ENCODE results near the gene SC5D. TPM values are rescaled to one million over a fixed set of nuclear protein-coding genes. Genes with fewer than 3 reads are reported as not detected.

Gene SC5D, protein sequence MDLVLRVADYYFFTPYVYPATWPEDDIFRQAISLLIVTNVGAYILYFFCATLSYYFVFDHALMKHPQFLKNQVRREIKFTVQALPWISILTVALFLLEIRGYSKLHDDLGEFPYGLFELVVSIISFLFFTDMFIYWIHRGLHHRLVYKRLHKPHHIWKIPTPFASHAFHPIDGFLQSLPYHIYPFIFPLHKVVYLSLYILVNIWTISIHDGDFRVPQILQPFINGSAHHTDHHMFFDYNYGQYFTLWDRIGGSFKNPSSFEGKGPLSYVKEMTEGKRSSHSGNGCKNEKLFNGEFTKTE
- polyA plus RNA-seq (ENCODE audit: insufficient read depth in 1 of 5, insufficient read length in 5 of 5, low replicate concordance in 1 of 5) = 10 to 100 TPM; 42.3 to 58.3 (median 47.4) TPM
- long read RNA-seq, donor 1, transcript SC5D-201 (5 exons, 2,456 nt) = major isoform, 16 of 34 reads
- long read RNA-seq, donor 1, partial matches to known transcripts = 14 of 34 reads
- long read RNA-seq, donor 1, other reads (novel, unspliced or antisense) = 0 of 34 reads
- long read RNA-seq, donor 2, transcript SC5D-201 (5 exons, 2,456 nt) = major isoform, 13 of 23 reads
- long read RNA-seq, donor 2, partial matches to known transcripts = 8 of 23 reads
- long read RNA-seq, donor 2, other reads (novel, unspliced or antisense) = 0 of 23 reads
- long read RNA-seq, donor 3, transcript SC5D-201 (5 exons, 2,456 nt) = major isoform, 8 of 10 reads
- long read RNA-seq, donor 3, partial matches to known transcripts = 0 of 10 reads
- long read RNA-seq, donor 3, other reads (novel, unspliced or antisense) = 0 of 10 reads
- long read RNA-seq, donor 4, transcript SC5D-201 (5 exons, 2,456 nt) = major isoform, 5 of 5 reads
- long read RNA-seq, donor 4, partial matches to known transcripts = 0 of 5 reads
- long read RNA-seq, donor 4, other reads (novel, unspliced or antisense) = 0 of 5 reads
- long read RNA-seq, donor 5, transcript SC5D-201 (5 exons, 2,456 nt) = major isoform, 20 of 41 reads
- long read RNA-seq, donor 5, partial matches to known transcripts = 17 of 41 reads
- long read RNA-seq, donor 5, other reads (novel, unspliced or antisense) = 0 of 41 reads
- long read RNA-seq, donor 6, transcript SC5D-201 (5 exons, 2,456 nt) = major isoform, 11 of 33 reads
- long read RNA-seq, donor 6, partial matches to known transcripts = 16 of 33 reads
- long read RNA-seq, donor 6, other reads (novel, unspliced or antisense) = 0 of 33 reads
- long read RNA-seq, donor 7, transcript SC5D-201 (5 exons, 2,456 nt) = major isoform, 8 of 37 reads
- long read RNA-seq, donor 7, partial matches to known transcripts = 28 of 37 reads
- long read RNA-seq, donor 7, other reads (novel, unspliced or antisense) = 0 of 37 reads
- long read RNA-seq, donor 8, transcript SC5D-201 (5 exons, 2,456 nt) = major isoform, 5 of 6 reads
- long read RNA-seq, donor 8, partial matches to known transcripts = 0 of 6 reads
- long read RNA-seq, donor 8, other reads (novel, unspliced or antisense) = 0 of 6 reads

DNA sequence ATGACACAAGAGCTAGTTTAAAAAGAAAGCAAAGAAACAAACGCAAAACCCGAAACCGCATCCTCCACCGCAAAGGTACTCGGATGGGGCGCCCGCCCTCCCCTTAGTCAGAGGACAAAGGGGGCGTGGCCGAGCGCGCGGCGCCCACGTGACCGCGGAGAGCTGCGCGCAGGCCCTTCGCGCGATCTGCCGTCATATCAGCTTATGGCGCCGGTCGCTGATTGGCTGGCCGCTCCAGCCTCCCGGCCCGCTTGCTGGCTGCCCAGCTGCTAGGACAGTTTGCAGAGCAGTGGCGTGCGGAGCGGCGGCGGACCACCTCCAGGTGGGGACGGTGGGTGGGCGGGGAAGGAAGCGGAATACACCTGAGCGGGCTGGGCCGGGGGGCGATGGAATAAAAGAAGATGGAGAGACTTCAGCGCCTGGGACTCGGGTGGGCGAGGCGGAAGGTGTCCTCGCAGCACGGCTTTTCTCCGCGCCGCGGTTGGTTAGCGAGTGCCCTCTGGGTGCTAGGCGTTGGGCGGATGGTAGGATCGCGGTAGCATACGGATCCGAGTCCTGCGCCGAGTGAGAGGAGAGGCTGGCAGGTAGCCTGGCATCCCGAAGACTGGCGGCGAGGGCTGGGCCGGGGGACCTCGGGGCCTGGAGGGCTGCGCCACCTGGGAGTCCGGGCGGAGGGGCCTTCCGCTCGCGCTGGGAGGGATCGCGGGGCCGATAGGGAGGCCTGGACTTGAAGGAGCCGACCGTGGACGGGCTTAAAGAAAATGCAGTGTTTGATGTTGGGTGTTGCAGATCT is at the start of gene SC5D:
SC5D (plus strand) TSS at position 277 of the 793 bp plus-strand sequence. CDS start 10,605 bp downstream, outside the sequence.
- DNase-seq = peak; percentile 93 to 94

DNA sequence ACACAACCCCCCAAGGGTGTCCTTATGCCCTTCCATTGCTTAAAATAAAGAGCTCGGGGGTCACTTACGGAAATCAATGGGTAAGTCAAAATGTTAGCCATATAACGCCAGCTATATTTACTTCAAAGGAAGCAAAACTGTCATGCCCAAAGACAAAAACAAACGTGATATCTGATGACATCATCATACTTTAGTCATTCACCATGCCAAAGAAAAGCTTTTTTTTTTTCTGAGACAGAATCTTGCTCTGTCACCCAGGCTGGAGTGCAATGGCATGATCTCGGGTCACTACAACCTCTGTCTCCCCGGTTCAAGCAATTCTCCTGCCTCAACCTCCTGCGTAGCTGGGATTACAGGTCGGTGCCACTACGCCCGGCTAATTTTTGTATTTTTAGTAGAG is 47.7 kb upstream of the SC5D start:
- no peak for DNase-seq

DNA sequence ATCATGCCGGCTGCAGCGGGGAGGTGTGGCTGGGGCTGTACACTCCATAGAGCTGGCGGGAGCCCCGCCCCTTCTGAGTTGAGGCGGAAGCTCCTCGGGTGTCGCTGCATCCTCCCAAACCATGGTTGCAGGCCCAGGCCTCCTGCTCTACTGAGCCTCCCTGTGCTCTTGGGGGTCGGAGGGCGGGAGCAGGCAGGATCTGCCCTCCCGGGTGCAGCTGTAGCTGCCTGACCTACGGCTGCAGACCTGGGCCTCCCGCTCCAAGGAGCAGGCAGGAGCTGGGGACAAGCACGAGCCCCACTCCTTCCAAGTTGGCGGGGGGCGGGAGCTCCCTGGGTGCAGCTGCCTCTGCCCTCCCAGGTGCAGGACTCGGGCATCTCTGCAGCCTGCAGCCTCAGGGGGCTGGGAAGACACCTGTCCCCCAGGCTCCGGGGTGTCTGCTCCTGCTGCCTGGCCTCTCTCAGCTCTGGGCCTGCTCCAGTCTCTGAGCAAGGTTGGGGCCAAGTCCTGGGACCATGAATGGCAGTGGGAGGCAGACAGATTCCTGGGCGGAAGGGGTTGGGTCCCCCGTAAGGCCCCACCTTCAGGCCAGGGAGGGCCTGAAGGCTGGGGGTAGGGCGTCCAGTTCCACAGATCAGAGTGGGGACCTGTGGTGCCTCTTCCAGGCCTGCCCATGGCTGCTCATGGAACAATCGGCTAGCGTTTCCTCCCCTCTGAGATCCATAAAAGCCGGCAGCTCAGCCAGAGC is 46.4 kb upstream of the SC5D start:
- DNase-seq = no peak

DNA sequence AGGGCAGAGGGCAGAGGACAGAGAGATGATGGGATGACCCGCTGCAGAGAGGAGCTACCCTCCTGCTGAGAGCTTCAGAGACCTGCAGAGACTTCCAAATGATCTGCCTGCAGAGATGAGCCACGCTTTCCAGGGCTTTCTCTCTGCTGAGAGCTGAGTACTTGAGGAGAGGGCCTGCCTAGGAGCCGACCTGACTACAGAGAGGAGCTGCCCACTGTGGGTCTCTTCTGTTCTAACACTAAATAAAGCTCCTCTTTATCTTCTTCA is 45.9 kb upstream of the SC5D start:
- no peak for DNase-seq

DNA sequence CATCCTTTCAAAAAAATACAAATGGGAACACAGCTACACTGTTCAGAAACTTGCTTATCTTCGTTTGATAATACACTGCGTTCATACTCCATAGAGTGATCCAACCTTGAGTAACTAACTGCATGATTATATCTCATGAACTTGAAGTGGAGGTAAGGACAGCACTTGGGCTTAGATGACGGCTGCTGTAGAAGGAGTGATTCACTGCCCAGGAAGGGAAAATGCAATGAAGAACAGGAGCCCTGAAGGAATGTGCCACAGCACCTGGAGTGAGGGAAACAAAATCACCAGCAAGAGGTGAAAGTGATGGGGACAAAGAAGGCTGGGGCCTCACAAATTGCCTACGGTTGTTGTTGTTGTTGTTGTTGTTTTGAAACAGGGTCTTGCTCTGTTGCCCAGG is 44.1 kb upstream of the SC5D start:
- DNase-seq = no peak

DNA sequence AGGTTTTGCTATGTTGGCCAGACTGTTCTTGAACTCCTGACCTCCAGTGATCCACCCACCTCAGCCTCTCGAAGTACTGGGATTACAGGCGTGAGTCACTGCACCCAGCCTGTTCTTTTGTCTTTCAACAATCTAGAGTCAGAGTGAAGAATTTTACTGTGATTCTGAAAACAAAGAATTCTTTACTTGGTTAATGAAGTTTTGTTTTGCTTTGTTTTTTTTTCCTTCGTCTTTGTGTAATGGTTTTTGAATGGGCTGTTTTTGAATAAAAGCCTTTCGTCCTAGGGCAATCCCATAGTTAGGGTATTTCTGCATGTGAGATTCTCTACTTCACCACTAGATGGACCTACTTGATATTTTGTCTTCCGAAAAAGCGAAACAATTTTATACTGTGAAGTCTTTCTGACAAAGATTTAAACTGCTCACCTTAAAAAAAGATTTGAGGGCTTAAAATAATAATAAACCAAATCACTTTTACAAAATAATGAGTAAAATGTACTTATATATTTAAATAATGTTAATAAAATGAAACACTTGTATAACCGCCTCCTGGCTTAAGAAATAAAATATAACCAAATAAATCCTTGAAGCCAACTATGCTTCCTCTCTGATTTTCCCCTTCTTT is 43.4 kb upstream of the SC5D start:
- DNase-seq = peak in 1 of 2 donors; percentile 16

DNA sequence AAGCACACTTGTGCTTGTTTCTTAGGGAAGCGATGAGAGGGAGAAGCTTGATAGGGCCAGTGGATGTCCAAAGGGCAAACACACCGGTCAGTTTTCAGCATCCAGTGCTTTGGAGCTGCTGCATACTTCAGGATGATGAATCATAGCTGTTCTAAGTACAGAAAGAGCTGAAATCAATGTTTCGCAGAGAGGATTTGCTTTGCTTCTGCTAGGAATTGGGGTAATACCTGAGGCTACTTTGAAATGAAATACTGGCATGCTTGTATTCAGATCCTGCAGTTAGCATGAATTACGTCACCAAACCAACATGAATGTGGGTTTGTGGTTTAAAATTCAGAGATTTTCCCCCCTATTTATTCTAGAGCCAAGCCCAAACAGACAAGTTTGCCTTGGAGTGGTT is 41.7 kb upstream of the SC5D start:
- DNase-seq = no peak

DNA sequence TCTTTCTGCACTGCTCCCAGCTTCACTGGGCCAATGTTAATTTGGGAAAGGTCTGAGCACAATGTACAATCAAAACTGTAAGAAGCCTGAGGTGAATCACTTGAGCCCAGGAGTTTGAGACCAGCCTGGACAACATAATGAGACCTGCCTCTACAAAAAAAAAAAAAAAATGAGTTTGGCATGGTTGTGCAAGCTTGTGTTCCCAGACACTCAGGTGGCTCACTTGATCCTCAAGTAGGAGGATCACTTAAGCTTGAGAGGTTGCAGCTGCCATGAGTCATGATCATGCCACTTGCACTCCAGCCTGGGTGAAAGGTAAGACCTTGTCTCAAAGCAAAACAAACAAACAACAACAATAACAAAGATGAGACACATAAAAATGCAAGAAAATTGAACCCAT is 38.6 kb upstream of the SC5D start:
- DNase-seq = no peak

DNA sequence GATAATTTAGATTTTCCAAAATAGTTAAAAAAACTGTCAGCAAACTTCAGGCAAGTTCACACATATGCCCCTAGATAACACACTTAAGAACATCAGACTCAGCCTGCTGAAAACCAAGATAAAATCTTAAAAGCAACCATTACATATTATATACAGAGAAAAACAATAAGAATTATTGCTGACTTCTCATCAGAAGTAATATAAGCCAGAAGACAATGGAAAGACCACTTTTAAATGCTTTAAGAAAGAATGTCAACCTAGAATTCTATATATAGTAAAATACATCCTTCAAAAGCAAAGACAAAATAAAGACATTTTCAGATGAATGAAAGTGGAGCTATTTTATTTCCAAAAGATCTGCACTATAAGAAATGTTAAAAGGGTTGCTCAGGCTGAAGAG is 37.8 kb upstream of the SC5D start:
- DNase-seq = no peak

DNA sequence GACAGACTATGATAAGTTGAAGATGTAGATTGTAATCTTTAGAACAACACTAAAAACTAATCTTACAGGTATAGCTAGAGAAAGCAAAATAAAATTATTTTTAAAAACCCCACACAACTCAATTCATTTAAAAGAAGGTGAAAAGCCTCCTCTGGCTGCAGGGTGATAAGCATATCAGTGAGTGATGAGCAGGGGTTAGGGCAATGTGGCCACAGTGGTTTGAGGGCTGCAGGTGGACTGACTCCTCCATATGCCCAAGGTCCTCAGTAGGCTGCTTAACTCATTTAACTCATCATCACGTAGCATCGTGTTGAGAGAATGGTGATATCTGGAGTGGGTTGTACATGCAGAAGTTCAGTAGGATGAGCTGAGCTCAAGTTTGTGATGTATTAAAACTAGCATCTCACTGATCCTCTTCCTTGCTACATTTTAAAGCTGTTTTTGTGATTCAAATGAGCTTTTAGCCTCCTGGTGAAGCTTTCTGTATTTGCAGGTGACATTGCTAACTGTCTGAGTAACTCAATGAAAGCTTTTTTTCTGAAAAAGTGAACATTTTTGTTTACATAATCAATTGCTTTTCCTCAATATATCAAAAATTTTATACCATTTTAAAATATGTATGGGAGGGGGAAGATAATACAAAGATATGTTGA is 37.0 kb upstream of the SC5D start:
- DNase-seq = no peak

DNA sequence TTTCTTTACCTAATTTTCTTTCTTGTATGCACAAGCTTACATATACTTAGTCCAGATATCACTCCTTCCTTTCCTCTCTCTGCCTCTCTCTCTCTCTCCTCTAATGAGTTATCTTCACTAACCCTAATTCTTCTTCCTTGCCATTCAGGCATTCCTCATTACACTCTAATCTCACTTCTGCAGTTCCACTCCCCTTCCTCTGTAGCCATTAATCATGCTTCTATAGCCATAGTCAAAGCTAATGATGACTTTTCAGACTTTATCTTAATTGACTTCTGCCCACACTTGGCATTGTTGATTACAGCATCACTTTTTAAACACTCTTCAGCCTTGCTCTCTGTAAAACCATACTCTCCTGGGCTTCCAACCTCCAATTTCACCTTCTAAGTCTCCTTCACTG is 35.3 kb upstream of the SC5D start:
- DNase-seq = no peak

DNA sequence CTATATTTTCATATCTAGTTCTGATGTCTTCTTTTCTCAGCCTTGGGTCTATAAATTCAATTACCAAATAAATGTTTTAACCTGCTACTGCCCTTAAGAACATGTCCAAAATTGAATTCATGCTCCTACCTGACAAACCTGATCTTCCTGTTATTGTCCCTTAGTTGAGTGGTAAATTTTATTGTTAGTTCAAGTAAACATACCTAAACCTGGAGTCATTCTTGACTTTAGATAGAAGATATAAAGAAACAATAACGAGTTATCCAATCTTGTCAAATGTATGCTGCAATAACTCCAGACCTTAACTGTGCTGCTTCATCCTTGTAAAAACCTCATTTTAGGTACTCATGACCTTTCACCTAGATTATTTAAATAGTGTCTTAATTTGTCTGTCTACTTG is 34.6 kb upstream of the SC5D start:
- no peak for DNase-seq

DNA sequence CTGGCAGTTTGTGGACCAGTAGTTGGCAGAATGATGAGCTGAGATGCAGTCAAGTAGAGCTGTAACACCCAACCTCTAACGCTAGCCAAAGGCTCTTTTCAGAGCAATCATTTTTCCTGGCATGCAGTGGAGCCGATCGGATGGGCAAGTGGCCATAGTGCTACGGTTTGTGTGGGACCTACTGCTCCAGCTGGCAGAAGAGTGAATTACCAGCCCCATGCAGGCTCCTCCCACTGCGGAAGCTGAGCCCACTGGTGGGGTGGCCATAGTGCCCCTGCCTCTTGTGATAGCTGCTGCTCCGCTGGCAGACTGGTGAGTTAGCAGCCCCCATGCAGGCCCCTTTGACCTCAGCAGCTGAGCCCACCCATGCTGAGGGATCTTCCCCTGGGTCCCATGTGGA is 27.0 kb upstream of the SC5D start:
- no peak for DNase-seq

DNA sequence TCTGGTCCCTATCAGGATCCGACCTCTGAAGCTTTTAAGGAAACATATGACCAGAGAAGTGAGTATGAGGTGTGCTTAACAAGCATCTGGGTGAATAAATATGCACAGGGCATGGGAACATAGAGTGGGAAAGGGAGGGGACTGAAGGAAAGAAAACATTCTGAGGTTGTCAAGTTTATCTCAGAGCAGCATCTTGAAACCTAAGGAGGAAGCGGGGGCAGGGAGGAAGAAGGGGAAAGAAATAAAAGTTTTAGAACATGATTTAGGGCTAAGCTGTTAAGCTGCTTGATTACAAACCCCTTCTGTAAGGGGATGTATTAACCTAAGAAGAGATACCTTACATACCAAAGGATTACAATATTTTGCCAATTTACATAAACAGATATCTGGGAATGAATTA is 24.0 kb upstream of the SC5D start:
- no peak for DNase-seq

DNA sequence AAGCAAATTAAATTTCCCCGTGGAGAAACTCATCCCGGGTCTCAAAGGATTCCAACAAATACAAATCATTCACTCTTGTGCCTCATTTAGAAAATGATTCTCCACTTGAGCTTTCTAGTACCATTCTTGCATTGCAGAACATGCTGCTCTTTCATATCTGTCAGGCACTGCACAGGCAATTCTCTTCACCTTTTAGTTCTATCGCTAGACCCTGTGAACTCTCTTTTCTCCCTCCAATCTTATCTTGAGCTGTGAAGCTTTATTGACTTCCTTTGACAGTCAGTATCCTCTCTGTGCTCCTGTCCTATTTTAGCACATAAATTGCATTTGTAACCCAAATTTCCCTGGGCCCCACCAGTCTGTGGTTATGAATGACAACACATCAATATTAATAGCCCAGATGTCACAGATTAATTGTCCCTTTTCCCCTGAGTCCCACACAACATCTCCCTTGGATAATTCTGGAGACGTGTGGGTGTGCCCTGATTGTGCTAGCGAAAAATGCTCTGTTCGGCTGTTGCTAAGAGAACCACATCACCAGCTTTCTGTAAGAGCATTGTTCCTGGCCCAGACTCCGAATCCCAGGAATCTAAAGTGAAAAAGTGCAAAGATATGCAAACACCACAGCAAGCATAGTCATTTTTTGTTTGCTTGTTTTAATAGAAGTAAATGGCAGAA is 22.4 kb upstream of the SC5D start:
- DNase-seq = no peak

DNA sequence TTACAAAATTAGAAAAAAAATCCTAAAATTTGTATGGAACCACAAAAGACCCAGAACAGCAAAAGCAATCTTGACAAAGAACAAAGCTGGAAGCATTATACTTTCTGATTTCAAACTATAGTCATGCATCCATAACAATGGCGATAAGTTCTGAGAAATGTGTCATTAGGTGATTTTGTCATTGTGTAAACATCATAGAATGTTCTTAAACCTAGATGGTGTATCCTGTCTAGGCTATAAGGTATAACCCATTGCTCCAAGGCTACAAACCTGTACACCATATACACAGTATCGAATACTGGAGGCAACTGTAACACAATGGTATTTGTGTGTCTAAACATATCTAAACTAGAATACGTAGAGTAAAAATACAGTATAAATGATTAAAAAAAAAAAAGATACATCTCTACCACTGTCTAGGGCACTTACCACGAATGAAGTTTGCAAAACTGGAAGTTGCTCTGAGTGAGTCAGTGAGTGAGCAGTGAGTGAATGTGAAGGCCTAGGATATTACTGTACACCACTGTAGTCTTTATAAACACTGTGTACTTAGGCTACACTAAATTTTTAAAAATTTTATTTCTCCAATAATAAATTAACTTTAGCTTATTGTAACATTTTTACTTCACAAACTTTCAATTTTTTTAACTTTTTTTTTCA is 18.1 kb upstream of the SC5D start:
- no peak for DNase-seq

DNA sequence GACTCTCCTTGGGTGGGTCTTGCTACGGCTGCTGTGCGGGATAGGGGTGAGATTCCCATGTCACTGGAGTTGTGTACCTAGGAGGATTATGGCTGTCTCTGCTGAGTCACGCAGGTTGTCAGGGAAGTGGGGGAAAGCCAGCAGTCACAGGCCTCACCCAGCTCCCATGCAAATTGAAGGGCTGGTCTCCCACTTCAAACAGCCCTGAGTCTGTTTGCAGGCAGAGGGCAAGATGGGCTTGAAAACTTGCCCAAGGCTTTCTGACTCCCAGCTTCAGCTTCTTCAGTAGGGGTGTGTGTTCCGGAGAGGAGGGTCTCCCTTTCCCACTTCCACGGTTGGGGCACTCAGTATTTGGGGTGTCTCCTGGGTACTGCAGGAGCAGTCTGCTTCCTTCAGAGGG is 10.9 kb upstream of the SC5D start:
- DNase-seq = no peak

DNA sequence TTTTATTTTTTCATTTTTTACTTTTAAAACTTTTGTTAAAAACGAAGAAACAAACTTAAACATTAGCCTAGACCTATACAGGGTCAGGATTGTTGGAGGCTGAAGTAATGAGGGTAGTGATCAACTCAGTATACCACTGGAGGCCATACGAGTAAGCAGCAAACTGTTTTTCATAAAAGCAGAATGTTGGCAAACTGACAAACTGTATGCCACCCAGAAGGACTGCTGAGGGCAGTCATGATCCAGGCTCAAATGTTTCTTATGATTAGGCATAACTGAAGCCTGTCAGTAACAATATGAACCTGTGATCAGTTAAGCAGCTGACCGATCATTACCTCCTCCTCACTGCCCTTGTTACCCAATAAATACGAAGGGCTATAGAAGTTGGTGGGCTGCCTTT is 10.2 kb upstream of the SC5D start:
- no peak for DNase-seq
